A549 (cell line): ENCODE data around the gene KAT2B. TPM values are rescaled to one million over a fixed set of nuclear protein-coding genes. Genes with fewer than 3 reads are reported as not detected.
A peak's percentile ranks its signal among the peaks of the same experiment; 100 is the strongest.

Experiments used
- ATAC-seq, 2 experiments: fragments of 200-7000 bp in 1 of 2; fragments of >200 bp in 1 of 2; cut with Nextera tagmentation in 1 of 2; cut with Tn5 transposase in 1 of 2; 3 replicates each; pipeline versions ENCODE4 v1.8.0 to v1.9.1; 2018 to 2020; ENCODE audit warnings: mild to moderate bottlenecking in 1 of 2, moderate library complexity in 1 of 2
- CTCF ChIA-PET: fragments of 300-600 bp; sonication (Branson Sonifier 250); formaldehyde crosslinking; extraction: SDS; loops from one replicate; lab custom pipeline; 2021; ENCODE audit warnings: antibody characterized with exemption, inconsistent platforms; lab: Yijun Ruan, JAX
- POLR2A ChIA-PET: fragments of 350-600 bp; formaldehyde crosslinking; extraction: SDS; loops from one replicate; lab custom pipeline; 2021; ENCODE audit warnings: antibody characterized with exemption, inconsistent platforms; lab: Yijun Ruan, JAX
- DNase-seq, 2 experiments: peaks; one replicate each; pipeline versions ENCODE4 v3.0.0 to v3.0.0-alpha.2; 2011 to 2016; ENCODE audit warnings: low read depth in 1 of 2, low spot score in 1 of 2
- FAIRE-seq: peaks from 2 replicates; lab custom pipeline; 2011; peaks lifted over from hg19 to GRCh38; lab: Jason Lieb, UNC
- H3K27ac ChIP-seq, 2 experiments: fragments of >200 bp; sonication (Bioruptor Twin); formaldehyde crosslinking; 3 replicates each; pipeline ENCODE4 v1.5.1; 2016 to 2017
- H3K4me1 ChIP-seq: fragments of >200 bp; sonication (Bioruptor Twin); formaldehyde crosslinking; 3 replicates; pipeline ENCODE4 v1.6.1; 2016
- H3K4me2 ChIP-seq: fragments of >200 bp; sonication (Bioruptor Twin); formaldehyde crosslinking; 3 replicates; pipeline ENCODE4 v1.6.1; 2016
- H3K4me3 ChIP-seq: fragments of >200 bp; sonication (Bioruptor Twin); formaldehyde crosslinking; 3 replicates; pipeline ENCODE4 v1.5.1; 2016
- H3K9me3 ChIP-seq: fragments of >200 bp; sonication (Bioruptor Twin); formaldehyde crosslinking; 3 replicates; pipeline ENCODE4 v1.6.1; 2016
- ATOH8 ChIP-seq: fragments of 250-450 bp; sonication (Bioruptor Pico); IDR thresholded peaks from 2 replicates; pipeline ENCODE4 v1.5.0; 2020; ENCODE audit warnings: low read depth, mild to moderate bottlenecking, moderate library complexity
- CEBPB ChIP-seq, 2 experiments: fragments of >200 bp in 1 of 2; sonication (Bioruptor Twin) in 1 of 2; formaldehyde crosslinking in 1 of 2; IDR thresholded peaks; 2 replicates each; pipeline ENCODE4 v1.6.1; 2012 to 2016
- EHMT2 ChIP-seq: fragments of 200-600 bp; sonication (generic); IDR thresholded peaks from 2 replicates; pipeline ENCODE4 v1.6.1; 2016; ENCODE audit warnings: antibody characterized with exemption, low read depth, mild to moderate bottlenecking, moderate library complexity
- EP300 ChIP-seq, 2 experiments: fragments of >200 bp; sonication (Bioruptor Twin); formaldehyde crosslinking; IDR thresholded peaks; 2 replicates in 1 of 2; 3 replicates in 1 of 2; pipeline ENCODE4 v1.6.1; 2016 to 2017
- ESRRA ChIP-seq: fragments of 150-350 bp; IDR thresholded peaks from 2 replicates; pipeline ENCODE4 v1.6.1; 2014; ENCODE audit warnings: mild to moderate bottlenecking, low read length, borderline replicate concordance
- GATA3 ChIP-seq: IDR thresholded peaks from 2 replicates; pipeline ENCODE4 v1.6.1; 2012; ENCODE audit warnings: borderline replicate concordance
- HEYL ChIP-seq: fragments of 250-450 bp; sonication (Bioruptor Pico); IDR thresholded peaks from 2 replicates; pipeline ENCODE4 v1.8.0; 2021; ENCODE audit warnings: mild to moderate bottlenecking, moderate library complexity
- HOXB5 ChIP-seq: fragments of 250-450 bp; sonication (Bioruptor Pico); IDR thresholded peaks from 2 replicates; pipeline ENCODE4 v1.5.0; 2020; ENCODE audit warnings: mild to moderate bottlenecking, moderate library complexity
- KDM1A ChIP-seq: fragments of 200-600 bp; sonication (generic); IDR thresholded peaks from 2 replicates; pipeline ENCODE4 v1.6.1; 2016; ENCODE audit warnings: low read depth, mild to moderate bottlenecking
- MAZ ChIP-seq: fragments of 150-350 bp; IDR thresholded peaks from 2 replicates; pipeline ENCODE4 v1.6.1; 2014; ENCODE audit warnings: antibody characterized with exemption, low read depth, low read length, borderline replicate concordance
- NR3C1 ChIP-seq: fragments of >200 bp; sonication (Bioruptor Twin); formaldehyde crosslinking; IDR thresholded peaks from 3 replicates; pipeline ENCODE4 v1.6.1; 2017
- PBX3 ChIP-seq: IDR thresholded peaks from 2 replicates; pipeline ENCODE4 v1.6.1; 2012
- PHF8 ChIP-seq: fragments of 200-600 bp; sonication (generic); IDR thresholded peaks from 2 replicates; pipeline ENCODE4 v1.6.1; 2016; ENCODE audit warnings: low read depth, mild to moderate bottlenecking, antibody characterized with exemption, moderate library complexity, borderline replicate concordance
- POLR2A ChIP-seq: IDR thresholded peaks from 2 replicates; pipeline ENCODE4 v1.6.1; 2012; ENCODE audit warnings: mild to moderate bottlenecking, low read length
- RNF2 ChIP-seq: fragments of 200-600 bp; sonication (generic); IDR thresholded peaks from 2 replicates; pipeline ENCODE4 v1.6.1; 2016; ENCODE audit warnings: low read depth, mild to moderate bottlenecking, antibody characterized with exemption, moderate library complexity, borderline replicate concordance
- ZFP36 ChIP-seq: fragments of 450-650 bp; IDR thresholded peaks from 2 replicates; pipeline ENCODE4 v1.6.1; 2014; ENCODE audit warnings: borderline replicate concordance; ENCODE audit not compliant: partially characterized antibody
- WGBS: methylation state at CpG from one replicate; pipeline ENCODE4 v1.1.6; 2017; ENCODE audit errors: missing lambda C conversion rate; 5-methylcytosine and 5-hydroxymethylcytosine counted together
- polyA plus RNA-seq, 4 experiments: library from polyadenylated mRNA; depleted of rRNA in 3 of 4; stranded (reverse); fragments of >200 nt; fragmentation: RNase III in 1 of 4; extraction: RNeasy Plus Mini Kit Qiagen cat#74134 plus additional on column Dnase treatment in 1 of 4; gene quantifications; 2 replicates in 3 of 4; 3 replicates in 1 of 4; pipeline ENCODE4 v1.2.3, GENCODE V29; 2011 to 2017
- TF ChIP-seq, protein P1 (sequence below): fragments of >200 bp; sonication (Bioruptor Twin); formaldehyde crosslinking; IDR thresholded peaks from 3 replicates; pipeline ENCODE4 v1.6.1; 2016

The KAT2B gene
- polyA plus RNA-seq, 2 of the 4 experiments (the other 2 are of a cell fraction) = 7.2 to 11.9 TPM

DNA sequence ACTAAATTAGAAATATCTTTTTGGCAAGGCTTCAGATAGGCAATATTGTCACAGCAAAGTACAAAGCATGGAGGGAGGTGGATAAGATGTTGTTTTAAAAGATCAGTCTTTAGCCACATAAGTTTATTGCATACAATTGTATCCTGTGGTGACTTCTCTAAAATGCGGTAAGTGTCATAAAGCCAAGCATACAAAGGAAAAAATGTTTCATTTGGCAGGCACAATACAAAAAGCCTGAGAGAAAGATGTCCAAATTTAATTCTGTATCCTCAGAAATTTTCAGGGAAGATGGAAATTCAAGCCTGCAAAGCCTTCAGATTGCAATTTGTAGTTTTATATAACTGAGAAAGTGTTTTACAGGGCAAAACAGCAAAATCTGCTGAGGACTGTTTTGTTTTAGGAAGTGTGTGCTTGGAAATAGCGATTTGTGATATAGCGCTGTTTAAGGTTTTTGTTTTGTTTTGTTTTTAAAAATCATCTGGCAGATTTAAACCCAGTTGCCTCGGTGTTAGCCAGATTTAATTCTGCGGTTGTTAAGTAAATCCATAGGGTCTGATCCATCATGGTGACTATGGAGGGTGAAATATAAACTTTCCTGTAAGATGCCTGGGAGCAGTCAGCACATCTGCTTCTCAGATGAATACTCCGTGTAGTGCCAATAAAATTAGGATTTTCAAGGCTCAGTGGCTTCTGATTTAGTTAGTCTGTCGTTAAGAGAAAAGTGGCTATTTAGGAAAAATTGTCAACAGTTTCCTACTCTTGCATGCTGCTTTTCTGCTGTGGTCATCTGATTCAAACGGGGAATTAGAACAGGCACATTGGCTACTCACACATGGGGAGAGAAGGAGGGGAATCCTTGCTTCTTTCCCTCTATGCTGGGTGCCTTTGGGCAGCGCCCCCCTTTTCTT, 8.0 kb downstream of the KAT2B start:
- H3K4me1 ChIP-seq = peaks cover 7% of the 10 kb centered on the region
- no peak for ATAC-seq
- POLR2A ChIA-PET = no interaction called here

DNA sequence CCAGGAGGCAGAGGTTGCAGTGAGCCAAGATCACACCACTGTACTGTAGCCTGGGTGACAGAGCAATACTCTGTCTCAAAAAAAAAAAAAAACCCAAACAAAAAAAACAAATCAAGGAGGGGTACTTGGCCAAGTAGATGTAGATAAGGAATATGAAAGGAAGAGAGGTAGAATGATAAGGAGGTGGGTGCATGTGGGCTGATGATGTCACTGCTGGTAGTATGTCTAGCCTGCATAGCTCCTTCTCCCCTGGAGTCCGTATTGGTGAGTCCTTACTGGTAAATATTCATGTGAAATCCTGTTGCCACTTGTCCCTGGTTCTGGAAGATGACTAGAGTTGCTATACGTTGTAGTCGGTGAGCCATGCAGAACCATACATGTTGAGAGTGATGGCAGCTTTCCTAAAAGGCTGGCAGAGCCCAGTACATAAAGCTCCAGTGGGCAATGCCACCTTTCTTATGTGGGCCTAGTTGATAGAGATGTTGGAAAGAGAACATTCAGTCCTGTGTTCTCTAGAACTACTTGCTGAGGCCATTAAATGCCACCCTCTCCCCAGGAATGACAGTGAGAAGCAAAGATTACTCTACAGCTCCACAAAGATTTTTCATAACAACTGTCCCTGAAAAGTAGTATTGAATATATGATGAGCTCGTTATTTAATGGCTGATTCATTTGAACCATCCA, 11.0 kb downstream of the KAT2B start:
- DNase-seq (no peak), FAIRE-seq (no peak), ATAC-seq (no peak)
- Histone ChIP-seq H3K4me2 (no peak overlapping the region), H3K4me1 (peaks cover 22% of the 10 kb centered on the region), H3K4me3 (no peak overlapping the region), H3K9me3 (no peaks in the 10 kb centered on the region), H3K27ac (no peak overlapping the region)
- TF ChIP-seq GATA3 = no peak
- no peak for TF ChIP-seq ESRRA
- no peak for TF ChIP-seq NR3C1
- no peak for TF ChIP-seq RNF2
- 85% methylated on average over 4 of the region's 4 CpGs for WGBS
- ChIA-PET CTCF (interaction anchor here (1.2 to 1.4 kb wide), 2 partner anchors 10 to 142 kb away, joined by 3 to 5 read pairs; no protein-coding TSS in a partner anchor), POLR2A (no interaction called here)

More for the DNA sequence above, 8.0 kb downstream of the KAT2B start:
- Histone ChIP-seq H3K4me3 (no peak overlapping the region), H3K4me2 (no peak overlapping the region), H3K27ac (no peak overlapping the region), H3K9me3 (no peaks in the 10 kb centered on the region)
- CTCF ChIA-PET = interaction anchor here (0.7 kb wide), 1 partner anchor 37 kb away, joined by 3 read pairs; no protein-coding TSS in a partner anchor
- TF ChIP-seq ZFP36 (no peak), POLR2A (no peak), HEYL (no peak), KDM1A (no peak), MAZ (no peak), PHF8 (no peak), EP300 (IDR thresholded peaks at IDR 0.05) (no peak), ATOH8 (CRISPR knock-in tag) (no peak)
- 72% methylated on average over 9 of the region's 9 CpGs for WGBS
- DNase-seq (no peak), FAIRE-seq (no peak)

DNA sequence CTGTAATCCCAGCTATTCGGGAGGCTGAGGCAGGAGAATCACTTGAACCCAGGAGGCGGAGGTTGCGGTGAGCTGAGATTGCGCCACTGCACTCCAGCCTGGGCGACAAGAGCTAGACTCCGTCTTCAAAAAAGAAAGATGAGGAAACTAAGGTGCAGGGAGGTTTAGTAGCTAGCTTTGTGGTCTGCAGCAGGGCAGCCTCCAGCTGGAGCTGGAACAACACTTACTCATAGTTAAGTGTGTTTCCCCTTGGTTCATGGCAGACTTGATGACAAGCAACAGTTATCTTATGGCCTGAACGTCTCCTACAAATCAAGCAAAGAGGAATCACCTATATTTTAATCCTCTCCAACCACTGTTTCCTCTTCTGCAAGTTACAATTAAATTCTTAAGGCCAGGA, 12.6 kb downstream of the KAT2B start:
- ChIA-PET CTCF (no interaction called here), POLR2A (no interaction called here)
- DNase-seq = no peak
- 88% methylated on average over 7 of the region's 7 CpGs for WGBS
- Histone ChIP-seq H3K4me3 (no peak overlapping the region), H3K9me3 (no peaks in the 10 kb centered on the region), H3K27ac (peak overlapping the region in 1 of 2 experiments; percentile 63; a peak in 3 of 6 replicates), H3K4me1 (peaks cover 37% of the 10 kb centered on the region), H3K4me2 (no peak overlapping the region)
- no peak for FAIRE-seq
- no peak for ATAC-seq
- TF ChIP-seq PBX3 (no peak), EHMT2 (no peak), HOXB5 (CRISPR knock-in tag) (no peak), HEYL (no peak), POLR2A (no peak), GATA3 (no peak), CEBPB (IDR thresholded peaks at IDR 0.05) (no peak)
- TF ChIP-seq, protein P1, sequence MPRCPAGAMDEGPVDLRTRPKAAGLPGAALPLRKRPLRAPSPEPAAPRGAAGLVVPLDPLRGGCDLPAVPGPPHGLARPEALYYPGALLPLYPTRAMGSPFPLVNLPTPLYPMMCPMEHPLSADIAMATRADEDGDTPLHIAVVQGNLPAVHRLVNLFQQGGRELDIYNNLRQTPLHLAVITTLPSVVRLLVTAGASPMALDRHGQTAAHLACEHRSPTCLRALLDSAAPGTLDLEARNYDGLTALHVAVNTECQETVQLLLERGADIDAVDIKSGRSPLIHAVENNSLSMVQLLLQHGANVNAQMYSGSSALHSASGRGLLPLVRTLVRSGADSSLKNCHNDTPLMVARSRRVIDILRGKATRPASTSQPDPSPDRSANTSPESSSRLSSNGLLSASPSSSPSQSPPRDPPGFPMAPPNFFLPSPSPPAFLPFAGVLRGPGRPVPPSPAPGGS = no peak
